ENCODE measurements around the gene PDGFA. TPM values are rescaled to one million over a fixed set of nuclear protein-coding genes. Genes with fewer than 3 reads are reported as not detected.
A peak's percentile ranks its signal among the peaks of the same experiment; 100 is the strongest.

Gene PDGFA
- total and polyA plus RNA-seq, 4 experiments from 2014 or later: 0.20 TPM; not detected in 3

- no peaks in the 10 kb centered on the region for H3K9me3 Mint-ChIP-seq
- peaks cover 8% of the 10 kb centered on the region for H3K27me3 ChIP-seq (ENCODE audit: insufficient read depth, low read length)
- no peak overlapping the region for H3K27ac ChIP-seq (ENCODE audit: low read depth, low read length)
- H3K27me3 Mint-ChIP-seq: peaks cover 8 to 15% of the 10 kb centered on the region in 2 donors
- ChIA-PET CTCF (ENCODE audit: partially characterized antibody) (interaction anchor here (0.7 kb wide), 1 partner anchor 104 kb away, joined by 3 read pairs; no protein-coding TSS in a partner anchor), POLR2A (ENCODE audit: partially characterized antibody) (no interaction called here)
- no peaks in the 10 kb centered on the region for H3K9me3 ChIP-seq (ENCODE audit: control insufficient read depth in 1 of 2, low read length in 2 of 2)
- peaks cover 3 to 13% (median 7%) of the 10 kb centered on the region in 4 donors for H3K4me1 Mint-ChIP-seq
- peaks cover 25% of the 10 kb centered on the region for H3K4me1 ChIP-seq (ENCODE audit: insufficient read depth, low read length)
- no peaks in the 10 kb centered on the region for H3K36me3 Mint-ChIP-seq
- H3K4me3 ChIP-seq (ENCODE audit: low read length in 2 of 2): no peak overlapping the region
- no peak overlapping the region for H3K27ac Mint-ChIP-seq
- intact Hi-C loops (cut with micrococcal nuclease): no loop called here
- no peaks in the 10 kb centered on the region for H3K36me3 ChIP-seq (ENCODE audit: insufficient read depth, low read length)
- H3K4me3 Mint-ChIP-seq: peak overlapping the region in 4 of 8 donors; percentile 13 to 44 (median 14)
- no peak for DNase-seq
Observed at GRCh38 chr7:522951-523314, 3.3 kb upstream of the PDGFA start.

- ChIA-PET POLR2A (ENCODE audit: partially characterized antibody) (no interaction called here), CTCF (ENCODE audit: partially characterized antibody) (interaction anchor here (0.7 kb wide), 1 partner anchor 104 kb away, joined by 3 read pairs; no protein-coding TSS in a partner anchor)
- H3K36me3 ChIP-seq (ENCODE audit: insufficient read depth, low read length): no peaks in the 10 kb centered on the region
- peak overlapping the region in 1 of 2 donors; percentile 32 for H3K4me3 ChIP-seq (ENCODE audit: low read length in 2 of 2)
- Mint-ChIP-seq H3K4me3 (peak overlapping the region; percentile 40 to 77 (median 66)), H3K27ac (no peak overlapping the region), H3K9me3 (no peaks in the 10 kb centered on the region), H3K36me3 (no peaks in the 10 kb centered on the region), H3K27me3 (peaks cover 8 to 19% of the 10 kb centered on the region in 2 donors), H3K4me1 (peaks cover 6 to 17% (median 11%) of the 10 kb centered on the region in 4 donors)
- intact Hi-C loops (cut with micrococcal nuclease): no loop called here
- H3K9me3 ChIP-seq (ENCODE audit: control insufficient read depth in 1 of 2, low read length in 2 of 2): no peaks in the 10 kb centered on the region
- H3K4me1 ChIP-seq (ENCODE audit: insufficient read depth, low read length): peaks cover 25% of the 10 kb centered on the region
- no peak overlapping the region for H3K27ac ChIP-seq (ENCODE audit: low read depth, low read length)
- peak; percentile 18 to 45 (median 26) for DNase-seq
- peaks cover 8% of the 10 kb centered on the region for H3K27me3 ChIP-seq (ENCODE audit: insufficient read depth, low read length)
Observed at GRCh38 chr7:522071-522950, 2.7 kb upstream of the PDGFA start.

- Mint-ChIP-seq H3K27ac (no peak overlapping the region), H3K4me3 (peak overlapping the region in 7 of 8 donors; percentile 20 to 57 (median 40)), H3K36me3 (no peaks in the 10 kb centered on the region), H3K27me3 (peaks cover 8 to 19% of the 10 kb centered on the region in 2 donors), H3K9me3 (no peaks in the 10 kb centered on the region), H3K4me1 (peaks cover 6 to 17% (median 11%) of the 10 kb centered on the region in 4 donors)
- no peak overlapping the region for H3K27ac ChIP-seq (ENCODE audit: low read depth, low read length)
- H3K9me3 ChIP-seq (ENCODE audit: control insufficient read depth in 1 of 2, low read length in 2 of 2): no peaks in the 10 kb centered on the region
- POLR2A ChIA-PET (ENCODE audit: partially characterized antibody): no interaction called here
- no peak overlapping the region for H3K4me3 ChIP-seq (ENCODE audit: low read length in 2 of 2)
- DNase-seq: peak in 1 of 5 donors; percentile 25
- no peaks in the 10 kb centered on the region for H3K36me3 ChIP-seq (ENCODE audit: insufficient read depth, low read length)
- H3K27me3 ChIP-seq (ENCODE audit: insufficient read depth, low read length): peaks cover 8% of the 10 kb centered on the region
- intact Hi-C loops (cut with micrococcal nuclease): no loop called here
- CTCF ChIA-PET (ENCODE audit: partially characterized antibody): no interaction called here
- peaks cover 25% of the 10 kb centered on the region for H3K4me1 ChIP-seq (ENCODE audit: insufficient read depth, low read length)
Observed at GRCh38 chr7:521221-522070, 1.8 kb upstream of the PDGFA start.

- no peak for DNase-seq
- Histone ChIP-seq H3K9me3 (ENCODE audit: control insufficient read depth in 1 of 2, low read length in 2 of 2) (no peaks in the 10 kb centered on the region), H3K36me3 (ENCODE audit: insufficient read depth, low read length) (no peaks in the 10 kb centered on the region), H3K27ac (ENCODE audit: low read depth, low read length) (no peak overlapping the region), H3K4me3 (ENCODE audit: low read length in 2 of 2) (no peak overlapping the region), H3K27me3 (ENCODE audit: insufficient read depth, low read length) (peaks cover 8% of the 10 kb centered on the region), H3K4me1 (ENCODE audit: insufficient read depth, low read length) (peaks cover 25% of the 10 kb centered on the region)
- intact Hi-C loops (cut with micrococcal nuclease): no loop called here
- H3K4me1 Mint-ChIP-seq: peaks cover 8 to 22% (median 11%) of the 10 kb centered on the region in 4 donors
- no peaks in the 10 kb centered on the region for H3K9me3 Mint-ChIP-seq
- peak overlapping the region in 1 of 8 donors; percentile 40 for H3K4me3 Mint-ChIP-seq
- H3K27me3 Mint-ChIP-seq: peaks cover 12 to 24% of the 10 kb centered on the region in 2 donors
- ChIA-PET POLR2A (ENCODE audit: partially characterized antibody) (no interaction called here), CTCF (ENCODE audit: partially characterized antibody) (no interaction called here)
- no peak overlapping the region for H3K27ac Mint-ChIP-seq
- H3K36me3 Mint-ChIP-seq: no peaks in the 10 kb centered on the region
Observed at GRCh38 chr7:520503-521161, 986 bp upstream of the PDGFA start.

GRCh38 chr7:518630-519483 lies 789 bp downstream of the PDGFA start:
- Histone ChIP-seq H3K4me3 (ENCODE audit: low read length in 2 of 2) (no peak overlapping the region), H3K27me3 (ENCODE audit: insufficient read depth, low read length) (peaks cover 8% of the 10 kb centered on the region), H3K27ac (ENCODE audit: low read depth, low read length) (no peak overlapping the region), H3K4me1 (ENCODE audit: insufficient read depth, low read length) (peaks cover 25% of the 10 kb centered on the region), H3K36me3 (ENCODE audit: insufficient read depth, low read length) (no peaks in the 10 kb centered on the region), H3K9me3 (ENCODE audit: control insufficient read depth in 1 of 2, low read length in 2 of 2) (no peaks in the 10 kb centered on the region)
- peaks cover 8 to 22% (median 14%) of the 10 kb centered on the region in 4 donors for H3K4me1 Mint-ChIP-seq
- no peaks in the 10 kb centered on the region for H3K9me3 Mint-ChIP-seq
- H3K36me3 Mint-ChIP-seq: no peaks in the 10 kb centered on the region
- ChIA-PET CTCF (ENCODE audit: partially characterized antibody) (no interaction called here), POLR2A (ENCODE audit: partially characterized antibody) (interaction anchor here (1.6 kb wide), 1 partner anchor 157 kb away, joined by 5 read pairs; no protein-coding TSS in a partner anchor)
- no peak overlapping the region for H3K27ac Mint-ChIP-seq
- intact Hi-C loops (cut with micrococcal nuclease): loop anchor here (5.0 kb wide), 1 partner anchor 187 kb away; no protein-coding TSS in a partner anchor
- H3K27me3 Mint-ChIP-seq: peaks cover 17 to 24% of the 10 kb centered on the region in 2 donors
- H3K4me3 Mint-ChIP-seq: peak overlapping the region; percentile 57 to 87 (median 74)
- peak in 1 of 5 donors; percentile 19 for DNase-seq

- POLR2A ChIA-PET (ENCODE audit: partially characterized antibody): interaction anchor here (1.6 kb wide), 1 partner anchor 156 kb away, joined by 5 read pairs; no protein-coding TSS in a partner anchor
- Histone ChIP-seq H3K36me3 (ENCODE audit: insufficient read depth, low read length) (no peaks in the 10 kb centered on the region), H3K27me3 (ENCODE audit: insufficient read depth, low read length) (peaks cover 8% of the 10 kb centered on the region), H3K9me3 (ENCODE audit: control insufficient read depth in 1 of 2, low read length in 2 of 2) (no peaks in the 10 kb centered on the region), H3K27ac (ENCODE audit: low read depth, low read length) (no peak overlapping the region), H3K4me3 (ENCODE audit: low read length in 2 of 2) (no peak overlapping the region), H3K4me1 (ENCODE audit: insufficient read depth, low read length) (peaks cover 25% of the 10 kb centered on the region)
- no peaks in the 10 kb centered on the region for H3K9me3 Mint-ChIP-seq
- CTCF ChIA-PET (ENCODE audit: partially characterized antibody): no interaction called here
- H3K27me3 Mint-ChIP-seq: peaks cover 21 to 25% of the 10 kb centered on the region in 2 donors
- H3K4me1 Mint-ChIP-seq: peaks cover 8 to 22% (median 16%) of the 10 kb centered on the region in 4 donors
- H3K36me3 Mint-ChIP-seq: no peaks in the 10 kb centered on the region
- H3K27ac Mint-ChIP-seq: peak overlapping the region in 1 of 7 donors; percentile 42
- peak overlapping the region; percentile 64 to 87 (median 78) for H3K4me3 Mint-ChIP-seq
- intact Hi-C loops (cut with micrococcal nuclease): loop anchor here (5.0 kb wide), 1 partner anchor 186 kb away; no protein-coding TSS in a partner anchor
- peak in 1 of 5 donors; percentile 37 for DNase-seq
Observed at GRCh38 chr7:517774-518629, 1.6 kb downstream of the PDGFA start.
